H1 (cell line): ENCODE results near the gene USP43. TPM values are rescaled to one million over a fixed set of nuclear protein-coding genes. Genes with fewer than 3 reads are reported as not detected.

Experiments used
- CTCF ChIA-PET: fragments of 300-600 bp; sonication (Branson Sonifier 250); formaldehyde crosslinking; loops from one replicate; lab custom pipeline; 2021; ENCODE audit not compliant: partially characterized antibody; lab: Charles Lee
- POLR2A ChIA-PET: fragments of 300-600 bp; sonication (Branson Sonifier 250); formaldehyde crosslinking; loops from one replicate; lab custom pipeline; 2021; ENCODE audit warnings: inconsistent platforms; ENCODE audit not compliant: partially characterized antibody; lab: Charles Lee
- DNase-seq, 2 experiments: peaks; one replicate each; pipeline versions ENCODE4 v3.0.0 to v3.0.0-alpha.2; 2010 to 2022; ENCODE audit warnings: low spot score in 2 of 2, low read depth in 1 of 2, mixed read lengths in 1 of 2
- FAIRE-seq: peaks from 2 replicates; lab custom pipeline; 2011; peaks lifted over from hg19 to GRCh38; lab: Jason Lieb, UNC
- H2AFZ ChIP-seq: 2 replicates; pipeline ENCODE4 v1.8.1; 2012; ENCODE audit warnings: low read length, inconsistent platforms
- H2AK5ac ChIP-seq: 2 replicates; pipeline ENCODE4 v1.6.1; 2013; ENCODE audit warnings: low read depth, low read length
- H2BK120ac ChIP-seq: replicated peaks from 2 replicates; pipeline ENCODE3; 2013; ENCODE audit warnings: low read depth, low read length, inconsistent platforms
- H2BK12ac ChIP-seq: 2 replicates; pipeline ENCODE4 v1.6.1; 2013; ENCODE audit warnings: low read depth, low read length
- H2BK15ac ChIP-seq: 2 replicates; pipeline ENCODE4 v1.6.1; 2013; ENCODE audit warnings: low read length
- H2BK20ac ChIP-seq: 2 replicates; pipeline ENCODE4 v1.6.1; 2013; ENCODE audit warnings: low read length
- H2BK5ac ChIP-seq: 2 replicates; pipeline ENCODE4 v1.6.1; 2013; ENCODE audit warnings: low read depth, low read length
- H3K14ac ChIP-seq: 2 replicates; pipeline ENCODE4 v1.6.1; 2013; ENCODE audit warnings: inconsistent platforms; ENCODE audit not compliant: insufficient read length
- H3K18ac ChIP-seq: 2 replicates; pipeline ENCODE4 v1.6.1; 2013; ENCODE audit warnings: low read length; ENCODE audit errors: extremely low read depth
- H3K23ac ChIP-seq: 2 replicates; pipeline ENCODE4 v1.6.1; 2013; ENCODE audit warnings: inconsistent platforms; ENCODE audit not compliant: insufficient read length
- H3K23me2 ChIP-seq: 2 replicates; pipeline ENCODE4 v1.6.1; 2013; ENCODE audit warnings: low read depth, low read length
- H3K27ac ChIP-seq: 2 replicates; pipeline ENCODE4 v1.6.1; 2011; ENCODE audit warnings: low read depth, low read length, inconsistent platforms
- H3K27me3 ChIP-seq, 4 experiments: replicated peaks in 1 of 4; 1 replicate in 1 of 4; 2 replicates in 3 of 4; pipeline versions ENCODE4 v1.6.1 to v1.8.1; 2011 to 2013; ENCODE audit warnings: low read length in 3 of 4, mild to moderate bottlenecking in 3 of 4, inconsistent platforms in 2 of 4, mixed read lengths in 2 of 4, moderate library complexity in 1 of 4; ENCODE audit not compliant: control insufficient read depth in 3 of 4, insufficient read depth in 3 of 4; ENCODE audit errors: extremely low read depth in 1 of 4
- H3K36me3 ChIP-seq, 4 experiments: 2 replicates each; pipeline versions ENCODE4 v1.6.1 to v1.8.1; 2011 to 2013; ENCODE audit warnings: mild to moderate bottlenecking in 4 of 4, low read length in 3 of 4, moderate library complexity in 2 of 4, control low read depth in 1 of 4, inconsistent platforms in 1 of 4; ENCODE audit not compliant: insufficient read depth in 4 of 4, control insufficient read depth in 2 of 4
- H3K4ac ChIP-seq: replicated peaks from 2 replicates; pipeline ENCODE3; 2013; ENCODE audit warnings: low read length, low read depth, mixed read lengths, inconsistent platforms; ENCODE audit not compliant: insufficient read length
- H3K4me1 ChIP-seq, 4 experiments: replicated peaks in 1 of 4; 1 replicate in 1 of 4; 2 replicates in 3 of 4; pipeline versions ENCODE4 v1.6.1 to v1.8.1; 2011 to 2013; ENCODE audit warnings: low read length in 3 of 4, inconsistent platforms in 2 of 4, mixed read lengths in 1 of 4; ENCODE audit not compliant: insufficient read depth in 4 of 4, control insufficient read depth in 3 of 4
- H3K4me2 ChIP-seq, 2 experiments: 2 replicates each; pipeline versions ENCODE4 v1.6.1 to v1.8.1; 2011 to 2013; ENCODE audit warnings: low read depth in 2 of 2, low read length in 2 of 2, control low read depth in 1 of 2, inconsistent platforms in 1 of 2, mild to moderate bottlenecking in 1 of 2; ENCODE audit not compliant: insufficient read depth in 1 of 2
- H3K4me3 ChIP-seq, 4 experiments: fragments of 200-600, 300-600 bp in 1 of 4; sonication (generic), shearing (Covaris generic), sonication (Bioruptor Twin) in 1 of 4; 2 replicates each; pipeline versions ENCODE4 v1.5.1 to v1.8.1; 2011 to 2016; ENCODE audit warnings: low read length in 4 of 4, low read depth in 3 of 4, control low read depth in 2 of 4, inconsistent platforms in 2 of 4, mild to moderate bottlenecking in 2 of 4, mixed read lengths in 1 of 4, moderate library complexity in 1 of 4; ENCODE audit not compliant: insufficient read depth in 2 of 4; ENCODE audit errors: extremely low read depth in 1 of 4
- H3K56ac ChIP-seq: replicated peaks from 2 replicates; pipeline ENCODE3; 2013; ENCODE audit warnings: low read depth, mild to moderate bottlenecking, mixed read lengths, low read length, inconsistent platforms; ENCODE audit not compliant: insufficient read length
- H3K79me1 ChIP-seq: 2 replicates; pipeline ENCODE4 v1.6.1; 2013; ENCODE audit warnings: low read depth, low read length, control low read depth
- H3K79me2 ChIP-seq, 2 experiments: 2 replicates each; pipeline versions ENCODE4 v1.6.1 to v1.8.1; 2012 to 2013; ENCODE audit warnings: low read length in 2 of 2, mild to moderate bottlenecking in 2 of 2, inconsistent platforms in 1 of 2; ENCODE audit not compliant: insufficient read depth in 2 of 2, control insufficient read depth in 1 of 2
- H3K9ac ChIP-seq, 4 experiments: replicated peaks in 1 of 4; 1 replicate in 1 of 4; 2 replicates in 3 of 4; pipeline versions ENCODE4 v1.6.1 to v1.8.1; 2011 to 2013; ENCODE audit warnings: low read depth in 3 of 4, low read length in 3 of 4, control low read depth in 2 of 4, mild to moderate bottlenecking in 2 of 4, moderate library complexity in 2 of 4, inconsistent platforms in 1 of 4; ENCODE audit errors: extremely low read depth in 1 of 4
- H3K9me3 ChIP-seq, 2 experiments: 2 replicates each; pipeline versions ENCODE4 v1.6.1 to v1.8.1; 2012 to 2013; ENCODE audit warnings: mild to moderate bottlenecking in 2 of 2, moderate library complexity in 2 of 2, control low read depth in 1 of 2, inconsistent platforms in 1 of 2, low read depth in 1 of 2, low read length in 1 of 2, mixed read lengths in 1 of 2; ENCODE audit not compliant: insufficient read depth in 2 of 2
- H4K20me1 ChIP-seq, 2 experiments: replicated peaks in 1 of 2; 2 replicates each; pipeline versions ENCODE3 to v1.8.1; 2011 to 2013; ENCODE audit warnings: inconsistent platforms in 2 of 2, low read length in 2 of 2, mild to moderate bottlenecking in 1 of 2; ENCODE audit not compliant: insufficient read depth in 2 of 2, control insufficient read depth in 1 of 2
- H4K5ac ChIP-seq: 2 replicates; pipeline ENCODE4 v1.6.1; 2013; ENCODE audit warnings: low read length, low read depth, mixed read lengths, inconsistent platforms; ENCODE audit not compliant: insufficient read length
- H4K8ac ChIP-seq: 2 replicates; pipeline ENCODE4 v1.8.0; 2013; ENCODE audit warnings: mild to moderate bottlenecking, moderate library complexity, low read length, inconsistent platforms; ENCODE audit not compliant: insufficient read depth; ENCODE audit errors: extremely low read depth
- H4K91ac ChIP-seq: replicated peaks from 2 replicates; pipeline ENCODE3; 2013; ENCODE audit warnings: low read length, mixed read lengths, inconsistent platforms; ENCODE audit not compliant: insufficient read length
- EP300 ChIP-seq, 2 experiments: IDR thresholded peaks; 1 replicate in 1 of 2; 2 replicates in 1 of 2; pipeline ENCODE4 v1.6.1; 2011 to 2012; ENCODE audit warnings: low read depth in 2 of 2, low read length in 2 of 2, mild to moderate bottlenecking in 2 of 2, borderline replicate concordance in 1 of 2, inconsistent platforms in 1 of 2, moderate library complexity in 1 of 2
- KDM5A ChIP-seq: fragments of 200-600 bp; IDR thresholded peaks from 2 replicates; pipeline ENCODE4 v1.7.1; 2012; ENCODE audit warnings: mild to moderate bottlenecking, low read length, inconsistent platforms, mixed read lengths
- POLR2AphosphoS5 ChIP-seq: IDR thresholded peaks from 2 replicates; pipeline ENCODE4 v1.6.1; 2011; ENCODE audit warnings: low read depth, low read length
- SIX5 ChIP-seq: IDR thresholded peaks from 2 replicates; pipeline ENCODE4 v1.6.1; 2011; ENCODE audit warnings: mild to moderate bottlenecking, low read depth, low read length
- TAF1 ChIP-seq: IDR thresholded peaks from 2 replicates; pipeline ENCODE4 v1.6.1; 2011; ENCODE audit warnings: mild to moderate bottlenecking, low read depth, low read length
- WGBS, 2 experiments: shearing (Covaris generic) in 1 of 2; methylation state at CpG; one replicate each; pipeline versions ENCODE4 v1.1.6 to v1.1.7; 2013 to 2015; ENCODE audit warnings: low lambda C conversion rate in 2 of 2, mixed read lengths in 2 of 2, inconsistent platforms in 1 of 2, low coverage in 1 of 2, missing lambda C conversion rate in 1 of 2; ENCODE audit not compliant: insufficient replicate concordance in 2 of 2, insufficient coverage in 1 of 2, insufficient read length in 1 of 2; ENCODE audit errors: extremely low coverage in 1 of 2, missing lambda C conversion rate in 1 of 2; 5-methylcytosine and 5-hydroxymethylcytosine counted together
- polyA plus RNA-seq, 7 experiments: library from polyadenylated mRNA; depleted of rRNA in 3 of 7; stranded (reverse) in 5 of 7; unstranded in 2 of 7; fragments of >200 nt in 5 of 7; fragments of 200-250 nt in 2 of 7; gene quantifications; 1 replicate in 5 of 7; 2 replicates in 1 of 7; 4 replicates in 1 of 7; pipeline versions ENCODE4 v1.2.1 to v1.2.3, GENCODE V29; 2011 to 2013; ENCODE audit warnings: missing spikeins in 2 of 7, mixed read lengths in 2 of 7
- total RNA-seq: library from RNA; stranded (reverse); fragmentation: NEBNext Ultra II Directional; extraction: Animal tissue kit (Norgen Biotek cat#: 25700); gene quantifications from 2 replicates; pipeline ENCODE4 v1.2.1, GENCODE V29; 2021

USP43 gene
- total and polyA plus RNA-seq, 2 of the 8 experiments (the other 6 are each of a cell fraction or from before 2014, with no cell fraction given): 3.0 to 7.2 TPM

DNA sequence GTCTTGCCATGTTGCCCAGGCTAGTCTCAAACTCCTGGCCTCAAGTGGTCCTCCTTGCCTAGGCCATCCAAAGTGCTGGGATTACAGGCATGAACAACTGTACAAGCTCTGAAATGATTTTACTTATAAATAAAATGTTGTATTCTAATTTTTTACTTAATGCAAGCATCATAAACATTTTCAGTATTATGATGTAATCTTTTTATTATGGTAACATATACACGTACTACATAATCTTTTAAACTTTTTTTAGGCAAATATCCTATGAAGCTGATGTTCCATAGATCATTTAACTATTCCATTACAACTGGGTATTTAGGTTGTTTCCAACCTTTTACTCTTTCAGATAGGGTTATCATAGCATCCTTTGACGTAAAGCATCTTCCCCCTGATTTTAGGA, 33.8 kb upstream of the USP43 start:
- Histone ChIP-seq H3K27me3 (no peaks in the 10 kb centered on the region), H3K79me2 (no peaks in the 10 kb centered on the region), H4K91ac (no peak overlapping the region), H3K36me3 (no peaks in the 10 kb centered on the region), H3K56ac (no peak overlapping the region), H3K23ac (no peak overlapping the region), H3K18ac (no peak overlapping the region), H3K27ac (no peak overlapping the region), H2AFZ (no peak overlapping the region), H3K79me1 (no peaks in the 10 kb centered on the region), H2BK5ac (no peak overlapping the region), H3K4me3 (no peak overlapping the region), H3K14ac (no peak overlapping the region), H3K4me1 (no peaks in the 10 kb centered on the region), H4K5ac (no peak overlapping the region), H2BK20ac (no peak overlapping the region), H2BK12ac (no peak overlapping the region), H3K23me2 (no peaks in the 10 kb centered on the region), H3K4me2 (no peak overlapping the region), H2BK15ac (no peak overlapping the region), H2AK5ac (no peak overlapping the region), H4K20me1 (no peaks in the 10 kb centered on the region), H3K4ac (no peak overlapping the region), H3K9ac (no peak overlapping the region), H2BK120ac (no peak overlapping the region), H3K9me3 (0 out of 4 replicates have a peak, but pooled peaks cover 0 to 2% of the 10 kb centered on the region in 2 experiments), H4K8ac (no peak overlapping the region)
- no peak for DNase-seq
- ChIA-PET CTCF (interaction anchor here (1.2 kb wide), 1 partner anchor 57 kb away, joined by 4 read pairs; no protein-coding TSS in a partner anchor), POLR2A (no interaction called here)
- WGBS, 2 experiments: 74% methylated on average over 2 of the region's 2 CpGs; no CpG with 5 or more reads in 1 of the 2 experiments
- no peak for FAIRE-seq
- TF ChIP-seq SIX5 (no peak), POLR2AphosphoS5 (no peak), EP300 (IDR thresholded peaks at IDR 0.05; ENCODE audit: borderline replicate concordance in 1 of 2, low read depth in 2 of 2, low read length in 2 of 2) (no peak), TAF1 (no peak), KDM5A (no peak)
